Gastroesophageal sphincter (tissue), 3 donors: ENCODE measurements around the gene CHMP6.

Source experiments
- EP300 ChIP-seq: sonication (generic); formaldehyde crosslinking; IDR thresholded peaks from one replicate; pipeline ENCODE4 v1.6.1; 2017; ENCODE audit warnings: antibody characterized with exemption, mild to moderate bottlenecking
- POLR2A ChIP-seq, 2 donors: fragments of 450-650 bp; IDR thresholded peaks; one replicate each; pipeline ENCODE4 v1.6.1; 2017; ENCODE audit warnings: antibody characterized with exemption in 2 of 2, mild to moderate bottlenecking in 2 of 2, moderate library complexity in 1 of 2
- POLR2AphosphoS5 ChIP-seq: sonication (generic); formaldehyde crosslinking; IDR thresholded peaks from one replicate; pipeline ENCODE4 v1.6.1; 2017; ENCODE audit warnings: antibody characterized with exemption
- TF ChIP-seq, protein P1 (sequence below), 4 experiments: fragments of 200-600 bp in 2 of 4; fragments of 450-650 bp in 2 of 4; sonication (generic) in 1 of 4; IDR thresholded peaks; one replicate each; pipeline ENCODE4 v1.5.1; 2017 to 2019; ENCODE audit warnings: antibody characterized with exemption in 4 of 4, mild to moderate bottlenecking in 2 of 4, moderate library complexity in 2 of 4

DNA sequence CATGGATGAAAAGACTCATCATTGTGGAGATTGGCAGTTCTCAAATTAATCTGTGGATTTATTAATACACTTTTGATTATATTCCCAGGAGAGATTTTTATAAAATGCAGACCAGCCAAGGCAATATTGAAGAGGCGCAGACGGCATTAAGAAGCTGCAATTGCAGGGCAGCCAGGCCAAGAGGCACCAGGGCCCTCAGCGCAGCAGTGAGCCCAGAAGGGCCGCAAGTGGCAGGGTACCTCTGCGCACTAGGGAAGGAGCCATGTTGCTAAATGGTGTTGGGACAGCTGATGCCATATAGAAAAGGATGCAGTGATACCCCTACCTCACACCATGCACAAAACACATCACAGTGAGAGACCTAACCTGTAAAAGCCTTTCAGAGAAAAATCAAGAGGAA is 36.6 kb upstream of the CHMP6 start:
- no peak for TF ChIP-seq POLR2AphosphoS5
- TF ChIP-seq EP300: no peak
- TF ChIP-seq, protein P1, sequence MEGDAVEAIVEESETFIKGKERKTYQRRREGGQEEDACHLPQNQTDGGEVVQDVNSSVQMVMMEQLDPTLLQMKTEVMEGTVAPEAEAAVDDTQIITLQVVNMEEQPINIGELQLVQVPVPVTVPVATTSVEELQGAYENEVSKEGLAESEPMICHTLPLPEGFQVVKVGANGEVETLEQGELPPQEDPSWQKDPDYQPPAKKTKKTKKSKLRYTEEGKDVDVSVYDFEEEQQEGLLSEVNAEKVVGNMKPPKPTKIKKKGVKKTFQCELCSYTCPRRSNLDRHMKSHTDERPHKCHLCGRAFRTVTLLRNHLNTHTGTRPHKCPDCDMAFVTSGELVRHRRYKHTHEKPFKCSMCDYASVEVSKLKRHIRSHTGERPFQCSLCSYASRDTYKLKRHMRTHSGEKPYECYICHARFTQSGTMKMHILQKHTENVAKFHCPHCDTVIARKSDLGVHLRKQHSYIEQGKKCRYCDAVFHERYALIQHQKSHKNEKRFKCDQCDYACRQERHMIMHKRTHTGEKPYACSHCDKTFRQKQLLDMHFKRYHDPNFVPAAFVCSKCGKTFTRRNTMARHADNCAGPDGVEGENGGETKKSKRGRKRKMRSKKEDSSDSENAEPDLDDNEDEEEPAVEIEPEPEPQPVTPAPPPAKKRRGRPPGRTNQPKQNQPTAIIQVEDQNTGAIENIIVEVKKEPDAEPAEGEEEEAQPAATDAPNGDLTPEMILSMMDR (IDR thresholded peaks at IDR 0.05): no peak
- no peak for TF ChIP-seq POLR2A (IDR thresholded peaks at IDR 0.05)
